Karpas-422 (cell line): ENCODE results near the gene MAN1B1. TPM values are rescaled to one million over a fixed set of nuclear protein-coding genes. Genes with fewer than 3 reads are reported as not detected.

Experiments used
- DNase-seq: peaks from one replicate; pipeline ENCODE4 v3.0.0-alpha.2; 2015
- H2AFZ ChIP-seq: fragments of 200-600 bp; sonication (generic); 2 replicates; pipeline ENCODE4 v1.6.1; 2014; ENCODE audit warnings: antibody characterized with exemption, low read length, mixed read lengths
- H3K27ac ChIP-seq: fragments of 200-600 bp; sonication (generic); 2 replicates; pipeline ENCODE4 v1.5.1; 2014; ENCODE audit warnings: mild to moderate bottlenecking, low read length, moderate library complexity
- H3K27me3 ChIP-seq: fragments of 200-600 bp; sonication (generic); 2 replicates; pipeline ENCODE4 v1.6.1; 2014; ENCODE audit warnings: low read length, mixed read lengths
- H3K36me3 ChIP-seq: fragments of 200-600 bp; sonication (generic); 2 replicates; pipeline ENCODE4 v1.6.1; 2014; ENCODE audit warnings: low read length, mixed read lengths; ENCODE audit not compliant: insufficient read depth
- H3K4me1 ChIP-seq: fragments of 200-600 bp; sonication (generic); 2 replicates; pipeline ENCODE4 v1.6.1; 2014; ENCODE audit warnings: mild to moderate bottlenecking, low read length, mixed read lengths
- H3K4me2 ChIP-seq: fragments of 200-600 bp; sonication (generic); 2 replicates; pipeline ENCODE4 v1.6.1; 2014; ENCODE audit warnings: low read length, low read depth, mild to moderate bottlenecking; ENCODE audit not compliant: poor library complexity, severe bottlenecking
- H3K4me3 ChIP-seq: fragments of 200-600 bp; sonication (generic); 2 replicates; pipeline ENCODE4 v1.5.1; 2014; ENCODE audit warnings: mild to moderate bottlenecking, antibody characterized with exemption, low read length, mixed read lengths
- H3K79me2 ChIP-seq: fragments of 200-600 bp; sonication (generic); 2 replicates; pipeline ENCODE4 v1.6.1; 2014; ENCODE audit warnings: mild to moderate bottlenecking, low read length, mixed read lengths
- H3K9ac ChIP-seq: fragments of 200-600 bp; sonication (generic); 2 replicates; pipeline ENCODE4 v1.6.0; 2014; ENCODE audit warnings: low read length
- H3K9me2 ChIP-seq: fragments of 200-600 bp; sonication (generic), shearing (Covaris generic); replicated peaks from 2 replicates; pipeline ENCODE4 v1.6.0; 2014; ENCODE audit warnings: mild to moderate bottlenecking, low read length, moderate library complexity; ENCODE audit not compliant: insufficient read depth
- H3K9me3 ChIP-seq: fragments of 300-700, 200-600 bp; sonication (generic); 2 replicates; pipeline ENCODE4 v1.6.1; 2014; ENCODE audit warnings: low read length, mixed read lengths
- H4K20me1 ChIP-seq: fragments of 200-600 bp; sonication (generic); 2 replicates; pipeline ENCODE4 v1.6.1; 2014; ENCODE audit warnings: mild to moderate bottlenecking, antibody characterized with exemption, low read length, low read depth; ENCODE audit not compliant: insufficient read depth
- total RNA-seq: library from RNA; depleted of rRNA; stranded (reverse); fragments of >200 nt; shearing (Covaris generic); gene quantifications from 2 replicates; pipeline ENCODE4 v1.2.3, GENCODE V29; 2014; ENCODE audit warnings: low replicate concordance

The MAN1B1 gene
- total RNA-seq, 1 experiment from 2014 or later, result 28.9 TPM

GRCh38 chr9:137077010-137077747 is 9.6 kb upstream of the MAN1B1 start, which contains the start of gene UAP1L1:
Gene UAP1L1 (plus strand): TSS chr9:137077517. CDS start chr9:137077533, 16 bp downstream.
- Histone ChIP-seq H3K9me3 (no peaks in the 10 kb centered on the region), H2AFZ (peak within 1 kb of the TSS; percentile 76; the same call in 1 of the 2 replicates), H3K4me1 (peaks cover 29% of the 10 kb centered on the region), H3K36me3 (no peaks in the 10 kb centered on the region), H3K4me3 (peak within 1 kb of the TSS; percentile 81), H4K20me1 (peaks cover 4% of the 10 kb centered on the region; the same call in 1 of the 2 replicates), H3K9me2 (no peaks in the 10 kb centered on the region), H3K79me2 (no peaks in the 10 kb centered on the region), H3K9ac (peak within 1 kb of the TSS; percentile 85), H3K27me3 (no peaks in the 10 kb centered on the region), H3K4me2 (peak within 1 kb of the TSS; percentile 85), H3K27ac (no peak within 1 kb of the TSS)
- DNase-seq, result peak; percentile 85

- Histone ChIP-seq H3K36me3 (no peaks in the 10 kb centered on the region), H3K27me3 (no peaks in the 10 kb centered on the region), H3K9me2 (no peaks in the 10 kb centered on the region), H4K20me1 (peaks cover 4% of the 10 kb centered on the region; the same call in 1 of the 2 replicates), H3K9ac (peak overlapping the region; percentile 82), H3K9me3 (no peaks in the 10 kb centered on the region), H3K4me2 (peak overlapping the region; percentile 85), H3K79me2 (no peaks in the 10 kb centered on the region), H3K4me1 (peaks cover 37% of the 10 kb centered on the region), H3K4me3 (peak overlapping the region; percentile 81), H2AFZ (peak overlapping the region; percentile 50; the same call in 1 of the 2 replicates), H3K27ac (no peak overlapping the region)
- DNase-seq, result peak; percentile 65
These were observed 8.8 kb upstream of the MAN1B1 start for GRCh38 chr9:137077758-137078693.

GRCh38 chr9:137078701-137079400 is 7.9 kb upstream of the MAN1B1 start:
- peaks cover 45% of the 10 kb centered on the region for H3K4me1 ChIP-seq
- peak overlapping the region; percentile 81; the same call in 1 of the 2 replicates for H3K4me3 ChIP-seq
- H3K36me3 ChIP-seq, result no peaks in the 10 kb centered on the region
- no peak overlapping the region for H2AFZ ChIP-seq
- H3K9me2 ChIP-seq, result no peaks in the 10 kb centered on the region
- H3K27ac ChIP-seq, result no peak overlapping the region
- peak overlapping the region; percentile 85 for H3K4me2 ChIP-seq
- H3K9ac ChIP-seq, result peak overlapping the region; percentile 82; the same call in 1 of the 2 replicates
- DNase-seq, result no peak
- H3K79me2 ChIP-seq, result no peaks in the 10 kb centered on the region
- no peaks in the 10 kb centered on the region for H3K27me3 ChIP-seq
- no peaks in the 10 kb centered on the region for H3K9me3 ChIP-seq
- peaks cover 4% of the 10 kb centered on the region; the same call in 1 of the 2 replicates for H4K20me1 ChIP-seq

- Histone ChIP-seq H3K4me2 (no peak overlapping the region), H3K9me3 (no peaks in the 10 kb centered on the region), H3K9ac (no peak overlapping the region)
These were observed 7.4 kb upstream of the MAN1B1 start for GRCh38 chr9:137079401-137079787.

GRCh38 chr9:137080260-137081122 is 6.3 kb upstream of the MAN1B1 start:
- no peak overlapping the region for H2AFZ ChIP-seq
- H3K4me1 ChIP-seq, result peaks cover 50% of the 10 kb centered on the region
- H3K27ac ChIP-seq, result no peak overlapping the region
- DNase-seq, result no peak
- H3K4me2 ChIP-seq, result no peak overlapping the region
- H3K79me2 ChIP-seq, result no peaks in the 10 kb centered on the region
- no peaks in the 10 kb centered on the region for H3K9me2 ChIP-seq
- no peaks in the 10 kb centered on the region for H3K36me3 ChIP-seq
- peaks cover 4% of the 10 kb centered on the region; the same call in 1 of the 2 replicates for H4K20me1 ChIP-seq
- no peaks in the 10 kb centered on the region for H3K27me3 ChIP-seq
- no peaks in the 10 kb centered on the region for H3K9me3 ChIP-seq
- H3K4me3 ChIP-seq, result no peak overlapping the region
- no peak overlapping the region for H3K9ac ChIP-seq

More at GRCh38 chr9:137079401-137079787, 7.4 kb upstream of the MAN1B1 start:
- H3K4me1 ChIP-seq, result peaks cover 50% of the 10 kb centered on the region
- H3K79me2 ChIP-seq, result no peaks in the 10 kb centered on the region
- H3K9me2 ChIP-seq, result no peaks in the 10 kb centered on the region
- H3K36me3 ChIP-seq, result no peaks in the 10 kb centered on the region
- no peak overlapping the region for H2AFZ ChIP-seq
- no peaks in the 10 kb centered on the region for H3K27me3 ChIP-seq
- H3K4me3 ChIP-seq, result no peak overlapping the region
- no peak for DNase-seq
- peaks cover 4% of the 10 kb centered on the region; the same call in 1 of the 2 replicates for H4K20me1 ChIP-seq
- no peak overlapping the region for H3K27ac ChIP-seq

- no peaks in the 10 kb centered on the region for H3K9me3 ChIP-seq
- H3K27ac ChIP-seq, result peak overlapping the region; percentile 90
- H3K4me2 ChIP-seq, result peak overlapping the region; percentile 64
These were observed 4.4 kb upstream of the MAN1B1 start for GRCh38 chr9:137082222-137082924.

More at GRCh38 chr9:137082222-137082924, 4.4 kb upstream of the MAN1B1 start:
- Histone ChIP-seq H3K9me2 (no peaks in the 10 kb centered on the region), H4K20me1 (peaks cover 4% of the 10 kb centered on the region; the same call in 1 of the 2 replicates), H3K27me3 (no peaks in the 10 kb centered on the region), H2AFZ (no peak overlapping the region), H3K9ac (peak overlapping the region; percentile 63), H3K36me3 (no peaks in the 10 kb centered on the region), H3K4me1 (peaks cover 54% of the 10 kb centered on the region), H3K4me3 (peak overlapping the region; percentile 39; the same call in 1 of the 2 replicates), H3K79me2 (peaks cover under 1% of the 10 kb centered on the region; the same call in 1 of the 2 replicates)
- DNase-seq, result no peak
